ENCODE results near the gene ZNF784. TPM values are rescaled to one million over a fixed set of nuclear protein-coding genes. Genes with fewer than 3 reads are reported as not detected.

Gene ZNF784
- total and polyA plus RNA-seq, 5 donors from 2014 or later, result 1.0 to 11.1 (median 1.9) TPM

DNA sequence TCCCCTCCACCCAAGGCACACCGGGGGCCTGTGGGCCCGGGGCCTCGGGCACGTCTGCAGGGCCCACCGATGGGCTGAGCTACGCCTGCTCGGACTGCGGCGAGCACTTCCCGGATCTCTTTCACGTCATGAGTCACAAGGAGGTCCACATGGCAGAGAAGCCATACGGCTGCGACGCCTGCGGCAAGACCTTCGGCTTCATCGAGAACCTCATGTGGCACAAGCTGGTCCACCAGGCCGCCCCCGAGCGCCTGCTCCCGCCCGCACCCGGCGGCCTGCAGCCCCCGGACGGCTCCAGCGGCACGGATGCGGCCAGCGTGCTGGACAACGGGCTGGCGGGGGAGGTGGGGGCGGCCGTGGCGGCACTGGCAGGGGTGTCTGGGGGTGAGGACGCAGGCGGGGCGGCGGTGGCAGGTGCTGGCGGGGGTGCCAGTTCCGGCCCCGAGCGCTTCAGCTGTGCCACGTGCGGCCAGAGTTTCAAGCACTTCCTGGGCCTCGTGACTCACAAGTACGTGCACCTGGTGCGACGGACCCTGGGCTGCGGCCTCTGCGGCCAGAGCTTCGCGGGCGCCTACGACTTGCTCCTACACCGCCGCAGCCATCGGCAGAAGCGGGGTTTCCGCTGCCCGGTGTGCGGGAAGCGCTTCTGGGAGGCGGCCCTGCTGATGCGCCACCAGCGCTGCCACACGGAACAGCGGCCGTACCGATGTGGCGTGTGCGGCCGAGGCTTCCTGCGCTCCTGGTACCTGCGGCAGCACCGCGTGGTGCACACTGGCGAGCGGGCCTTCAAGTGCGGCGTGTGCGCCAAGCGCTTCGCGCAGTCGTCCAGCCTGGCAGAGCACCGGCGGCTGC is 8.6 kb downstream of the ZNF784 start:
- no peak for DNase-seq
- H3K27me3 Mint-ChIP-seq, result no peaks in the 10 kb centered on the region
- no peak overlapping the region for H3K4me3 Mint-ChIP-seq
- H3K36me3 ChIP-seq (ENCODE audit: control insufficient read depth, insufficient read depth, low read length), result no peaks in the 10 kb centered on the region
- no peaks in the 10 kb centered on the region for H3K27me3 ChIP-seq (ENCODE audit: control insufficient read depth, insufficient read depth, low read length)
- peaks cover 18% of the 10 kb centered on the region for H3K36me3 Mint-ChIP-seq
- H3K4me3 ChIP-seq (ENCODE audit: low read depth, low read length), result no peak overlapping the region
- H3K27ac Mint-ChIP-seq, result no peak overlapping the region
- ATAC-seq (ENCODE audit: low read depth in 2 of 2), result no peak
- no peak overlapping the region for H3K27ac ChIP-seq (ENCODE audit: insufficient read depth, low read length, poor library complexity, severe bottlenecking)
- H3K9me3 ChIP-seq (ENCODE audit: control insufficient read depth in 2 of 2, low read length in 2 of 2), result no peaks in the 10 kb centered on the region
- no peaks in the 10 kb centered on the region for H3K4me1 ChIP-seq (ENCODE audit: control insufficient read depth, insufficient read depth, low read length, poor library complexity, severe bottlenecking)
- peaks cover 0 to 38% (median 17%) of the 10 kb centered on the region in 4 donors for H3K4me1 Mint-ChIP-seq
- H3K9me3 Mint-ChIP-seq, result peaks cover 0 to 2% (median 0%) of the 10 kb centered on the region in 7 donors

- Mint-ChIP-seq H3K4me3 (no peak overlapping the region), H3K9me3 (peaks cover 0 to 2% (median 0%) of the 10 kb centered on the region in 7 donors), H3K36me3 (peaks cover 18% of the 10 kb centered on the region), H3K27ac (no peak overlapping the region), H3K27me3 (no peaks in the 10 kb centered on the region), H3K4me1 (peaks cover 0 to 38% (median 19%) of the 10 kb centered on the region in 4 donors)
- no peak for ATAC-seq (ENCODE audit: low read depth in 2 of 2)
- H3K4me3 ChIP-seq (ENCODE audit: low read depth, low read length), result no peak overlapping the region
- no peaks in the 10 kb centered on the region for H3K9me3 ChIP-seq (ENCODE audit: control insufficient read depth in 2 of 2, low read length in 2 of 2)
- peaks cover 4% of the 10 kb centered on the region for H3K36me3 ChIP-seq (ENCODE audit: control insufficient read depth, insufficient read depth, low read length)
- H3K27me3 ChIP-seq (ENCODE audit: control insufficient read depth, insufficient read depth, low read length), result no peaks in the 10 kb centered on the region
- DNase-seq, result no peak
- H3K27ac ChIP-seq (ENCODE audit: insufficient read depth, low read length, poor library complexity, severe bottlenecking), result no peak overlapping the region
- no peaks in the 10 kb centered on the region for H3K4me1 ChIP-seq (ENCODE audit: control insufficient read depth, insufficient read depth, low read length, poor library complexity, severe bottlenecking)
Observed at GRCh38 chr19:55614711-55615542, 9.4 kb downstream of the ZNF784 start.

GRCh38 chr19:55613930-55614710 is 10.2 kb downstream of the ZNF784 start:
- no peak overlapping the region for H3K27ac Mint-ChIP-seq
- peaks cover 12% of the 10 kb centered on the region for H3K36me3 ChIP-seq (ENCODE audit: control insufficient read depth, insufficient read depth, low read length)
- H3K27ac ChIP-seq (ENCODE audit: insufficient read depth, low read length, poor library complexity, severe bottlenecking), result no peak overlapping the region
- no peaks in the 10 kb centered on the region for H3K9me3 ChIP-seq (ENCODE audit: control insufficient read depth in 2 of 2, low read length in 2 of 2)
- no peak overlapping the region for H3K4me3 Mint-ChIP-seq
- H3K9me3 Mint-ChIP-seq, result peaks cover 0 to 2% (median 0%) of the 10 kb centered on the region in 7 donors
- peaks cover 26% of the 10 kb centered on the region for H3K36me3 Mint-ChIP-seq
- DNase-seq (no peak), ATAC-seq (ENCODE audit: low read depth in 2 of 2) (no peak)
- no peaks in the 10 kb centered on the region for H3K27me3 Mint-ChIP-seq
- H3K4me1 ChIP-seq (ENCODE audit: control insufficient read depth, insufficient read depth, low read length, poor library complexity, severe bottlenecking), result no peaks in the 10 kb centered on the region
- no peak overlapping the region for H3K4me3 ChIP-seq (ENCODE audit: low read depth, low read length)
- no peaks in the 10 kb centered on the region for H3K27me3 ChIP-seq (ENCODE audit: control insufficient read depth, insufficient read depth, low read length)
- H3K4me1 Mint-ChIP-seq, result peaks cover 0 to 40% (median 22%) of the 10 kb centered on the region in 4 donors

GRCh38 chr19:55613396-55613795 is 11.0 kb downstream of the ZNF784 start:
- no peak overlapping the region for H3K4me3 Mint-ChIP-seq
- DNase-seq, result no peak
- Histone ChIP-seq H3K9me3 (ENCODE audit: control insufficient read depth in 2 of 2, low read length in 2 of 2) (no peaks in the 10 kb centered on the region), H3K36me3 (ENCODE audit: control insufficient read depth, insufficient read depth, low read length) (peaks cover 12% of the 10 kb centered on the region), H3K4me1 (ENCODE audit: control insufficient read depth, insufficient read depth, low read length, poor library complexity, severe bottlenecking) (no peaks in the 10 kb centered on the region), H3K4me3 (ENCODE audit: low read depth, low read length) (no peak overlapping the region), H3K27me3 (ENCODE audit: control insufficient read depth, insufficient read depth, low read length) (no peaks in the 10 kb centered on the region), H3K27ac (ENCODE audit: insufficient read depth, low read length, poor library complexity, severe bottlenecking) (no peak overlapping the region)
- peaks cover 0 to 46% (median 24%) of the 10 kb centered on the region in 4 donors for H3K4me1 Mint-ChIP-seq
- no peak for ATAC-seq (ENCODE audit: low read depth in 2 of 2)
- no peak overlapping the region for H3K27ac Mint-ChIP-seq
- H3K9me3 Mint-ChIP-seq, result peaks cover 0 to 2% (median 0%) of the 10 kb centered on the region in 7 donors
- no peaks in the 10 kb centered on the region for H3K27me3 Mint-ChIP-seq
- peaks cover 29% of the 10 kb centered on the region for H3K36me3 Mint-ChIP-seq

DNA sequence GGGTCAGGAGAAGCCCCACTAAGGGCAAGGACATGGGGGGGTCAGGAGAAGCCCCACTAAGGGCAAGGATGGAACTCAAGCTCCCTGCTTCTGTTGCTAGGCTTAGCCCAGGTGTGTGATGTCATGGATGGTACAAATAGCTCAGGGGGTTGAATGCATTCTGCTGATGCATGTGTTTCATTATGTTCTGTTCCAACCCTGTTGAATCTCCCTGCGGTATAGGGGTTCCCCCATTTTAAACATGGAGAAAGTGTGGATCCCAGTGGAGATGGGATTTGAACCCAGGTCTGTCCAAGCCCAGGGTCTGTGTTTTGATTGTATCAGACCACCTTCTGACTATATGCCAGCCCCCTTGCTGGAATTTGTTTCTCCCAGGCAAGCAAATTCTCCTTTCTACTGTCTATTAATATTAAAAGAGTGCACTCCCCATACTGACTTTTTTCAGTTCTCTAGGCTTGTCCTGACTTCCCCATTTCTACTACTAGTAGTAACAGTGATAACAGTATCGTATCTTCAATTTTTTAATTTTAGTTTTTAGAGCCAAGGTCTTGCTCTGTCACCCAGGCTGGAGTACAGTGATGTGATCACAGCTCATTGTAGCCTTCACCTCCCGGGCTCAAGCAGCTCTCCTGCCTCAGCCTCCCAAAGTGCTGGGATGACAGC is 12.3 kb downstream of the ZNF784 start:
- no peak for ATAC-seq (ENCODE audit: low read depth in 2 of 2)
- peak overlapping the region in 2 of 3 donors; percentile 21 to 79 for H3K27ac Mint-ChIP-seq

DNA sequence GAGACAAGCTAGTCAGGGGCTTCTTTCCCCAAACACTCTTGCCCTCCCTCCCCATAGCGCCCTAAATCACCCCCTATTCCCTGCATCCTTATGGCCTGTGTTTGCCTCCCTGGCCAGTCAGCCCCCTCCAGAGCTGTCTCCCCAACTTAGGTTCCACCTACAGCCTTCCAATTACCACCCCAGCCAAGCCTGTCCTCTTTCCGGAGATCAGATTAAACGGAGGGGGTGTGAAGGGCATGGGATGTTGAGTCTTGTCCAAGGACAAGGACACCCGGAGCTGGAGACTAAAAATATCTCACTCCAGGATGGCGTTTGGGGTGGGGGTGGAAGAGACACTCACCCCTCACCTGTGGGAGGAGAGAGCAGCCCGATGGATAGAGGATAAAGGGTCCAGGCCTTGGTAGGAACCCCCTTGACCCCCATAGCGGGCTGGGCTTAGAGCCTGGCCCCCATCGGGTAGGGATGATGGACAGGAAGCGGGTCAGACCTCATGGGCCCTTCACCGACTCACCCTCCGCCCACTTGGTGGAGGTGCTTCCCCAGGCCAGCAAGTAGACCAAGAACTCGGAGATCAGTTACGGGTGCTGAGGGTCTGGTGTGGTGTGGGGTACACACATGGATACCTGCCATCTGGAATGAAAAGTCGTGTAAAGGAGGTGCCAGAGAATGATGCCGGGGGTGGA is 12.9 kb downstream of the ZNF784 start:
- H3K27me3 Mint-ChIP-seq, result no peaks in the 10 kb centered on the region
- ATAC-seq (ENCODE audit: low read depth in 2 of 2) (no peak), DNase-seq (no peak)
- Histone ChIP-seq H3K4me1 (ENCODE audit: control insufficient read depth, insufficient read depth, low read length, poor library complexity, severe bottlenecking) (peaks cover 5% of the 10 kb centered on the region), H3K4me3 (ENCODE audit: low read depth, low read length) (no peak overlapping the region), H3K36me3 (ENCODE audit: control insufficient read depth, insufficient read depth, low read length) (peaks cover 15% of the 10 kb centered on the region), H3K9me3 (ENCODE audit: control insufficient read depth in 2 of 2, low read length in 2 of 2) (no peaks in the 10 kb centered on the region), H3K27me3 (ENCODE audit: control insufficient read depth, insufficient read depth, low read length) (no peaks in the 10 kb centered on the region), H3K27ac (ENCODE audit: insufficient read depth, low read length, poor library complexity, severe bottlenecking) (no peak overlapping the region)
- H3K36me3 Mint-ChIP-seq, result peaks cover 33% of the 10 kb centered on the region
- H3K27ac Mint-ChIP-seq, result peak overlapping the region in 1 of 3 donors; percentile 56
- peak overlapping the region in 1 of 4 donors; percentile 41 for H3K4me3 Mint-ChIP-seq
- peaks cover 0 to 2% (median 0%) of the 10 kb centered on the region in 7 donors for H3K9me3 Mint-ChIP-seq
- H3K4me1 Mint-ChIP-seq, result peaks cover 12 to 61% (median 35%) of the 10 kb centered on the region in 4 donors

More for the DNA sequence above, 12.3 kb downstream of the ZNF784 start:
- Histone ChIP-seq H3K4me3 (ENCODE audit: low read depth, low read length) (no peak overlapping the region), H3K36me3 (ENCODE audit: control insufficient read depth, insufficient read depth, low read length) (peaks cover 15% of the 10 kb centered on the region), H3K4me1 (ENCODE audit: control insufficient read depth, insufficient read depth, low read length, poor library complexity, severe bottlenecking) (no peaks in the 10 kb centered on the region), H3K27ac (ENCODE audit: insufficient read depth, low read length, poor library complexity, severe bottlenecking) (no peak overlapping the region), H3K27me3 (ENCODE audit: control insufficient read depth, insufficient read depth, low read length) (no peaks in the 10 kb centered on the region), H3K9me3 (ENCODE audit: control insufficient read depth in 2 of 2, low read length in 2 of 2) (no peaks in the 10 kb centered on the region)
- Mint-ChIP-seq H3K4me1 (peaks cover 6 to 56% (median 28%) of the 10 kb centered on the region in 4 donors), H3K27me3 (no peaks in the 10 kb centered on the region), H3K36me3 (peaks cover 28% of the 10 kb centered on the region), H3K4me3 (no peak overlapping the region), H3K9me3 (peaks cover 0 to 2% (median 0%) of the 10 kb centered on the region in 7 donors)
- DNase-seq, result no peak

All from CD4-positive, CD25-positive, alpha-beta regulatory T cell (primary cell).